ENCODE results near the gene MTPN.

GRCh38 chr7:135977742-135978066 is 545 bp upstream of the MTPN start:
- TF ChIP-seq CTCF (conservative IDR thresholded peaks at IDR 0.05 in 1 of 2, IDR thresholded peaks at IDR 0.05 in 1 of 2; ENCODE audit: low read depth in 1 of 2, low read length in 2 of 2) (no peak), EZH2 (IDR thresholded peaks at IDR 0.05; ENCODE audit: low read length, missing control alignments) (no peak)

Data from fibroblast of lung (primary cell).